Measurements from ENCODE around the gene MRFAP1.

Gene MRFAP1

DNA sequence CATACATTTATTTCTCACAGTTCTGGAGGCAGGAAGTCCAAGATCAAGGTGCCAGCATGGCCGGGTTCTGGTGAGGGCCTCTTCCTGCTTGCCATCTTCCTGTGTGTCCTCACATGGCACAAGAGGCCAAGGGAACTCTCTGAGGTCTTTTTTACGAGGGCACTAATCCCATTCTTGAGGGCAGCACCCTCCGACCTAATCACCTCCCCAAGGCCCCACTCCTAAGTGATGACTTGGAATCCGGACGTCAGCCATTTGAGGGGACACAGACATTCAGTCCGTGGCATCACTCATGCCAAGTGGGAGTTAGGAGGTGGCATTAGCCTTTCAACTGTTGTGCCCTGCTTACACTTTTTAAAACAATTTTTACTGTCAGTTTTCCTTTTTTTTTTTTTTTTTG lies 38.2 kb upstream of the MRFAP1 start:
- Histone ChIP-seq H3K36me3 (ENCODE audit: control insufficient read depth, low read depth, low read length) (no peaks in the 10 kb centered on the region), H3K9me3 (ENCODE audit: control insufficient read depth, low read depth, low read length) (no peaks in the 10 kb centered on the region), H3K9ac (ENCODE audit: low read length) (no peak overlapping the region), H3K27me3 (ENCODE audit: control insufficient read depth, insufficient read depth, low read length) (no peaks in the 10 kb centered on the region), H3K4me3 (ENCODE audit: low read length) (no peak overlapping the region), H3K27ac (ENCODE audit: low read length) (no peak overlapping the region), H3K4me1 (ENCODE audit: control insufficient read depth, low read depth, low read length) (no peaks in the 10 kb centered on the region)

DNA sequence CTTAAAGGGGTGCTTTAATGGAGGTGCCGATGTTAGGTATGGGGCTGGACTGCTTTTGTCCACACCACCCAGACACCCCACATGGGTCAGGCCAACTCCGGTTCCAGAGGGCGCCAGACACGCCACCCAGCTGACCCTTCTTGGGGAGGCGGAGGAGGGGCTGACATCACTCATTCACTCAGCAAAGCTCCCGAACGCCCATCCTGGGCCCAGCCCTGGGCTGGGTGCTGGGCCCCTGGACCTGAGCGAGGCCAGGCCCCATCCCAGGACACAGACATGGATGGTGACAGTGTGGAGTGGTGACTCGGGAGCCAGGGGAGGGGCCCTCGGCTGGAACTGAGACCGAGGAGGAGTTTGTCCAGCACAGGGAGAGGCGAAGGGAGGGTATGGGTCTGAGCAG lies 37.4 kb upstream of the MRFAP1 start:
- H3K27ac ChIP-seq (ENCODE audit: low read length): no peak overlapping the region
- H3K36me3 ChIP-seq (ENCODE audit: control insufficient read depth, low read depth, low read length): no peaks in the 10 kb centered on the region
- H3K4me3 ChIP-seq (ENCODE audit: low read length): no peak overlapping the region
- H3K27me3 ChIP-seq (ENCODE audit: control insufficient read depth, insufficient read depth, low read length): no peaks in the 10 kb centered on the region
- H3K4me1 ChIP-seq (ENCODE audit: control insufficient read depth, low read depth, low read length): no peaks in the 10 kb centered on the region
- no peak overlapping the region for H3K9ac ChIP-seq (ENCODE audit: low read length)
- no peaks in the 10 kb centered on the region for H3K9me3 ChIP-seq (ENCODE audit: control insufficient read depth, low read depth, low read length)

DNA sequence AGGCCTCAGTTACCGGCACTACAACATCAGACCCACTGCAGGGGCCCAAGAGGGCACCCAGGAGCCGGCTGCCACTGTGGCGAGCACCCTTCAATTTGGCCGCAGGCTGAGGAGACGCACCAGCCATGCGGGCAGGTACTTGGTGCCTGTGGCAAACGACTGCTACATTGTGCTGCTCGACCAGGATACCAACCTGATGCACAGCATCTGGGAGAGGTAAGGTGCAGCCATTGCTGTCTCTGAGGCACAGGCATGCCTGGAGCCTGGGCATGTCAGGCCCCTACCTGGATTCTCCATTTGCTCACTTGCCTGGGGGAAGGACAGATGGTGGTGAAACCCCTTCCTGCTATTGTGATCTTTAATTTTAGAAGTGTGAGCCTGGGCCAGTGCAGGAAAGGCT lies 35.4 kb upstream of the MRFAP1 start:
- H3K27ac ChIP-seq (ENCODE audit: low read length): no peak overlapping the region
- H3K4me1 ChIP-seq (ENCODE audit: control insufficient read depth, low read depth, low read length): no peaks in the 10 kb centered on the region
- H3K27me3 ChIP-seq (ENCODE audit: control insufficient read depth, insufficient read depth, low read length): no peaks in the 10 kb centered on the region
- no peak overlapping the region for H3K4me3 ChIP-seq (ENCODE audit: low read length)
- no peak overlapping the region for H3K9ac ChIP-seq (ENCODE audit: low read length)
- no peaks in the 10 kb centered on the region for H3K9me3 ChIP-seq (ENCODE audit: control insufficient read depth, low read depth, low read length)
- no peaks in the 10 kb centered on the region for H3K36me3 ChIP-seq (ENCODE audit: control insufficient read depth, low read depth, low read length)

DNA sequence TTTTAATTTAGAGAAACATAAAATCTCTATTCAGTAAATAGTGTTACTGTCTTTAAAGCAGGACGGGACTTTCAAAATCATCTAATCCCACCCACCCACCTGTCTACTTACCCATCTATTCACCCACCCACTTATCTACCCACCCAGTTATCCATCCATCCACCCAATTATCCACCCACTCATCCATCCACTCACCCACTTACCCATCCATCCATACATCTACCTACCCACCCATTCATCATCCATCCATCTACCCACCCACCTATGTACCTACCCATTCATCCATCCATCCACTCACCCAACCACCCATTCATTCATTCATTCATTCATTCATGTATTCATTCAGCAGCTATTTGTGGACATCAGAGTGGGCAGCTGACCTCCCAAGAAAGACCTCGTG lies 34.9 kb upstream of the MRFAP1 start:
- Histone ChIP-seq H3K27ac (ENCODE audit: low read length) (no peak overlapping the region), H3K4me1 (ENCODE audit: control insufficient read depth, low read depth, low read length) (no peaks in the 10 kb centered on the region), H3K36me3 (ENCODE audit: control insufficient read depth, low read depth, low read length) (no peaks in the 10 kb centered on the region), H3K27me3 (ENCODE audit: control insufficient read depth, insufficient read depth, low read length) (no peaks in the 10 kb centered on the region), H3K4me3 (ENCODE audit: low read length) (no peak overlapping the region), H3K9me3 (ENCODE audit: control insufficient read depth, low read depth, low read length) (no peaks in the 10 kb centered on the region), H3K9ac (ENCODE audit: low read length) (no peak overlapping the region)

DNA sequence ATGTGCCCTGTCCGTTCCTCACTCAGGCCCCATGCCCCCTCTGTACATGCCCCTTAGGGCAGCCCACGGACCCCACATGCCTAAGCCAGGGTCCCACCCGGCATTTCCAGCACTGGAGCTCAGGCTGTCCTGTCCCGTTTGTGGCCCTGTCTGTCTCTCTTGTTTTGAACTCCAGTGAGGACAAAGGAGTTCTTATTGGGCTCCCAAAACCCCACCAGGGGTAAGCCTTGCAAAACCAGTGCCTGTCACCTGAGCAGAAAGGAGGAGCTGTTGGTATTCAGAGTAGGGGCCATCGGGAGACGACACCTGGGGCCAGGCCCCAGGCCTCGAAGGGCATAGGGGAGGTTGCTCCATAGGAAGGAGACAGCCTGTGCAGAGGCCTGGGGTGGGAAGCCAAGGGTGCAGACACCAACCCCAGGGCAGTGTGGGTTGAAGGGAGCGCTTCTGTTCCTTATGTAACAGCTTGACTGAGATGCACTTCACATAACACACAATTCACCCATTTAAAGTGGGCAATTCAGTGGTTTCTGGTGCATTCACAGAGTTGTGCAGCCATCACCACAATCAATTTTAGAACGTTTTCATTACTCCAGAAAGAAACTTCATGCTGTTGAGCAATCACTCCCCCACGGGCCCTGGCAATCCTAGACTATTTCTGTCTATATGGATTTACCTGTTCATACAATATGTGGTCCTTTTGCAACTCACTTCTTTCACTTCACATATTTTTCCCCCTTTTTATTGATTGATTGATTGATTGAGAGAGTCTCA lies 33.8 kb upstream of the MRFAP1 start:
- no peak overlapping the region for H3K9ac ChIP-seq (ENCODE audit: low read length)
- no peak overlapping the region for H3K4me3 ChIP-seq (ENCODE audit: low read length)
- H3K36me3 ChIP-seq (ENCODE audit: control insufficient read depth, low read depth, low read length): no peaks in the 10 kb centered on the region
- H3K4me1 ChIP-seq (ENCODE audit: control insufficient read depth, low read depth, low read length): no peaks in the 10 kb centered on the region
- no peaks in the 10 kb centered on the region for H3K27me3 ChIP-seq (ENCODE audit: control insufficient read depth, insufficient read depth, low read length)
- H3K27ac ChIP-seq (ENCODE audit: low read length): no peak overlapping the region
- H3K9me3 ChIP-seq (ENCODE audit: control insufficient read depth, low read depth, low read length): no peaks in the 10 kb centered on the region

DNA sequence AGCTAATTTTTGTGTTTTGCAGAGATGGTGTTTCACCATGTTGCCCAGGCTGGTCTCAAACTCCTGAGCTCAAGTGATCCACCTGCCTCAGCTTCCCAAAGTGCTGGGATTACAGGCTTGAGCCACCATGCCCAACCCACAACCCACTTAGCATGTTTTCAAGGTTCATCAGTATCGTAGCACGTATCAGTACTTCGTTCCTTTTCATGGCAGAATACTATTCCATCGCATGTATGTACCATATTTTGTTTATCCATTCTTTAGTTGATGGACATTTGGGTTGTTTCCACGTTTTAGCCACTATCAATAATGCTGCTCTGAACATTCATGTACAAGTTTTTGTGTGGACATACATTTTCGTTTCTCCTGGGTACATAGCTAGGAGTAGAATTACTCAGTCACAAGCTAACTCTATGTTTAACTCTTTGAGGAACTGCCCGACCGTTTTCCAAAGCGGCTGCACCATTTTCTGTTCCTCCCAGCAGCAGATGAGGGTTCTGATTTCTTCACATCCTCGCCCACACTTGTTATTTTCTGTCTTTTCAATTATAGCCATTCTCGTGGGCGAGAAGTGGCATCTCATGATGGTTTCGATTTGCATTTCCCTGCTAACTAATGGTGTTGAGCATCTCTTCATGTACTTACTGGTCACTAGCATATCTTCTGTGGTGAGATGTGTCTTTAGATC lies 33.0 kb upstream of the MRFAP1 start:
- Histone ChIP-seq H3K27me3 (ENCODE audit: control insufficient read depth, insufficient read depth, low read length) (no peaks in the 10 kb centered on the region), H3K4me3 (ENCODE audit: low read length) (no peak overlapping the region), H3K36me3 (ENCODE audit: control insufficient read depth, low read depth, low read length) (no peaks in the 10 kb centered on the region), H3K9ac (ENCODE audit: low read length) (no peak overlapping the region), H3K27ac (ENCODE audit: low read length) (no peak overlapping the region), H3K9me3 (ENCODE audit: control insufficient read depth, low read depth, low read length) (no peaks in the 10 kb centered on the region), H3K4me1 (ENCODE audit: control insufficient read depth, low read depth, low read length) (no peaks in the 10 kb centered on the region)

DNA sequence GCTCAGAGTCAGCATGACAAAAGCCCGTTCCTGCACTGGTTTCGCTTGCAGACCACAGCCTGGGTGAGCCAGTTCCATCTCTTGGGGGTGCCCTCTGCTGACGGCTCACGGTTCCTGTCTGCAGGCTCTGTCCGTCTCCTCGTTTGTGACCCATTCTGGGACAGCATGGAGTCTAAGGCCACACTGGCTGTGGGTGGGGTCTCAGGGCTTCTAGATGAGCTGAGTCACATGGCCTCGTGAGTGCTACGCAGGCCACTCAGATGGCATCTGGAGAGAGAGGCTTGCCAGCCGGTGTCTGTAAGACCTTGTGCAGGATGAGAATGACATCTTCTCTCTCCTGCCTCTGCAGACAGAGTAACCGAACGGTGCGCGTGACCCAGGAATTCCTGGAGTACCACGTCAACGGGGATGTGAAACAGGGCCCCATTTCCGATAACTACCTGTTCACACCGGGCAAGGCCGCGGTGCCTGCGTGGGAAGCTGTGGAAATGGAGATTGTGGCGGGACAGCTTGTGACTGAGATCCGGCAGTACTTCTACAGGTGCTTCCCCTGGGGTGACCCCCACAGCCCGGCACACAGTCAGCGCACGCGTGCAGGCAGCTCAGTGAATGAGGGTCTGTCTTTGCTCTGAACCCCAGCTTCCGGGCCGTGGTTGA lies 31.6 kb upstream of the MRFAP1 start:
- Histone ChIP-seq H3K4me3 (ENCODE audit: low read length) (no peak overlapping the region), H3K9me3 (ENCODE audit: control insufficient read depth, low read depth, low read length) (no peaks in the 10 kb centered on the region), H3K9ac (ENCODE audit: low read length) (no peak overlapping the region), H3K27me3 (ENCODE audit: control insufficient read depth, insufficient read depth, low read length) (no peaks in the 10 kb centered on the region), H3K4me1 (ENCODE audit: control insufficient read depth, low read depth, low read length) (no peaks in the 10 kb centered on the region), H3K36me3 (ENCODE audit: control insufficient read depth, low read depth, low read length) (no peaks in the 10 kb centered on the region), H3K27ac (ENCODE audit: low read length) (no peak overlapping the region)

DNA sequence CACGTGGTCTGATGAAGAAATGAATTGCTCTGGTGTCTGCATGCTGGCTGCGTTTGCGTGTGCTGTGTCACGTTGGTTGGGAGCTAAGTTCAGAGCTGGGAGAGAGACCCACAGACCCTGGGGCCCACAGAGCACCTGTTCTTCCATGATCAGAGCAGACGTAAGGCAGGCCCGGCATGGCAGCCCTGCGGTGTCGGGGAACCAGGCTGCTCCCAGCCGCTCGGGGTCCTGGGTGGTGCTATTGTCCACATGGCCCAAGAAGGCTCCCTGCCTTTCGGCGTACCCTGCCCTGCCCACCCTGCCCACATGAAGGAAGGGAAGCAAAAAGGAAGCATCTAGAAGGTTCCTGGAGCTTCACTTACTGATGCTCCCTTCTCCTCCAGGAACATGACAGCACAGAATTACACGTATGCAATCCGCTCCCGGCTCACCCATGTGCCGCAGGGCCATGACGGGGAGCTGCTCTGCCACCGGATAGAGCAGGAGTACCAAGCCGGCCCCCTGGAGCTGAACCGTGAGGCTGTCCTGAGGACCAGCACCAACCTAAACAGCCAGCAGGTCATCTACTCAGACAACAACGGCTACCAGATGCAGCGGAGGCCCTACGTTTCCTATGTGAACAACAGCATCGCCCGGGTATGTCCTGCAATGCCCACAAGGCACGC lies 30.9 kb upstream of the MRFAP1 start:
- Histone ChIP-seq H3K9me3 (ENCODE audit: control insufficient read depth, low read depth, low read length) (no peaks in the 10 kb centered on the region), H3K27me3 (ENCODE audit: control insufficient read depth, insufficient read depth, low read length) (no peaks in the 10 kb centered on the region), H3K9ac (ENCODE audit: low read length) (no peak overlapping the region), H3K4me3 (ENCODE audit: low read length) (no peak overlapping the region), H3K36me3 (ENCODE audit: control insufficient read depth, low read depth, low read length) (no peaks in the 10 kb centered on the region), H3K4me1 (ENCODE audit: control insufficient read depth, low read depth, low read length) (no peaks in the 10 kb centered on the region), H3K27ac (ENCODE audit: low read length) (no peak overlapping the region)

DNA sequence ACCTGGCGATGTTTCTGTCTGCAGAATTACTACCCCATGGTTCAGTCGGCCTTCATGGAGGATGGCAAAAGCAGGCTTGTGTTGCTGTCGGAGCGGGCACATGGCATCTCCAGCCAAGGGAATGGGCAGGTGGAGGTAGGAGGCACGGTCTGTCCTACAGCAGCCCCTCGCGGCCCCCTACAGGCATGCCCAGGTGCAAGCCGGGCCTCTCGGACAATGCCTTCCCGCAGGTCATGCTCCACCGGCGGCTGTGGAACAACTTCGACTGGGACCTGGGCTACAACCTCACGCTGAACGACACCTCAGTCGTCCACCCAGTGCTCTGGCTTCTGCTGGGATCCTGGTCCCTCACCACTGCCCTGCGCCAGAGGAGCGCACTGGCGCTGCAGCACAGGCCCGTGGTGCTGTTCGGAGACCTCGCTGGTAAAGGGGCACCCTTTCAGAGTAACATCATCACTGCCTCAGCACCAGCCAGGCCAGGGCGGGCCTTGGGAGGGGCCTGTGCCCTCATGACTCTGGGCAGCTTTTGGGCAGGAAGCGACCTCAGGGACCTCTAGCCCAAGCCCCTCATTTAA lies 29.5 kb upstream of the MRFAP1 start:
- Histone ChIP-seq H3K4me1 (ENCODE audit: control insufficient read depth, low read depth, low read length) (no peaks in the 10 kb centered on the region), H3K36me3 (ENCODE audit: control insufficient read depth, low read depth, low read length) (no peaks in the 10 kb centered on the region)

DNA sequence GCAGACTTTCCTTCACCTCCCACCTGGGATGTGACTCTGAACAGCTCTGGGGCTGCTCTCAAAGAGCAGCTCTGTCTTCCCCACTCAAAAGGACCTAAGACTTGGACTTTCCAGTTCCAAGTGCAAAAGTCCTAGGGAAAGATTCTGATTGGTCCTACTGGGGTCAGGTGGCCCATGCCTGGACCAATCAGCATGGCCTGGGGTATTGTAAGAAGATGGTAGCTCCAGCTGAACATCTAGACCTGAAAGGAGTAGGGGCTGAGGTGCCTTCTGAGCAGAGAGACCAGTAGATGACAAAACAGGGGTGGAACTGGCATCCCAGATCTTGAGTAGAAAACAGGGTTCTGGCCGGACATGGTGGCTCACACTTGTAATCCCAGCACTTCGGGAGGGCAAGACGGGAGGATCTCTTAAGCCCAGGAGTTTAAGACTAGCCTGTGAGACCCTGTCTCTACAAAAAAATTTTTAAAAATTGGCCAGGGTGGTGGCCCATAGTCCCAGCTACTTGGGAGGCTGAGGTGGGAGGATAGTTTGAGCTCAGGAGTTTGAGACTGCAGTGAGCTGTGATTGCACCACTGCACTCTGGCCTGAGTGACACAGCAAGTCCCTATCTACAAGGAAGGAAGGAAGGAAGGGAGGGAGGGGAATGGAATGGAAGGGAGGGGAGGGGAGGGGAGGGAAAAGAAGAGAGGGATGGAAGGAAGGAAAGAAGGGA lies 27.4 kb upstream of the MRFAP1 start:
- Histone ChIP-seq H3K4me3 (ENCODE audit: low read length) (no peak overlapping the region), H3K36me3 (ENCODE audit: control insufficient read depth, low read depth, low read length) (no peaks in the 10 kb centered on the region), H3K27ac (ENCODE audit: low read length) (no peak overlapping the region), H3K4me1 (ENCODE audit: control insufficient read depth, low read depth, low read length) (no peaks in the 10 kb centered on the region), H3K9me3 (ENCODE audit: control insufficient read depth, low read depth, low read length) (no peaks in the 10 kb centered on the region), H3K9ac (ENCODE audit: low read length) (no peak overlapping the region), H3K27me3 (ENCODE audit: control insufficient read depth, insufficient read depth, low read length) (no peaks in the 10 kb centered on the region)

More for the DNA sequence above, 29.5 kb upstream of the MRFAP1 start:
- no peak overlapping the region for H3K4me3 ChIP-seq (ENCODE audit: low read length)
- H3K9me3 ChIP-seq (ENCODE audit: control insufficient read depth, low read depth, low read length): no peaks in the 10 kb centered on the region
- no peak overlapping the region for H3K27ac ChIP-seq (ENCODE audit: low read length)
- no peaks in the 10 kb centered on the region for H3K27me3 ChIP-seq (ENCODE audit: control insufficient read depth, insufficient read depth, low read length)
- no peak overlapping the region for H3K9ac ChIP-seq (ENCODE audit: low read length)

Data from iPS-18a (cell line).